Upper lobe of left lung (tissue), 6 donors: ENCODE measurements around the gene DISP3. TPM values are rescaled to one million over a fixed set of nuclear protein-coding genes. Genes with fewer than 3 reads are reported as not detected.

ENCODE experiments used
- ATAC-seq, 2 donors: fragments of 200-7000 bp; cut with Tn5 transposase; one replicate each; pipeline ENCODE4 v1.9.1; 2022; ENCODE audit warnings: mild to moderate bottlenecking in 2 of 2, moderate library complexity in 2 of 2; ENCODE audit not compliant: low FRiP score in 2 of 2
- DNase-seq, 2 donors: peaks; one replicate each; pipeline ENCODE4 v3.0.0-alpha.2; 2019 to 2020
- H3K27ac ChIP-seq, 4 donors: fragments of 200-600 bp; sonication (generic); one replicate each; pipeline ENCODE4 v1.5.1; 2016 to 2019
- H3K27me3 ChIP-seq, 4 donors: fragments of 200-600 bp; sonication (generic); one replicate each; pipeline ENCODE4 v1.5.1; 2017 to 2019
- H3K36me3 ChIP-seq, 4 donors: fragments of 200-600 bp; sonication (generic); one replicate each; pipeline ENCODE4 v1.5.1; 2016 to 2019
- H3K4me1 ChIP-seq, 4 donors: fragments of 200-600 bp; sonication (generic); one replicate each; pipeline ENCODE4 v1.5.1; 2018 to 2019
- H3K4me3 ChIP-seq, 4 donors: fragments of 200-600 bp; sonication (generic); one replicate each; pipeline ENCODE4 v1.5.1; 2017 to 2019; ENCODE audit warnings: mild to moderate bottlenecking in 2 of 4, moderate library complexity in 1 of 4
- H3K9me3 ChIP-seq, 4 donors: fragments of 200-600 bp; sonication (generic); one replicate each; pipeline ENCODE4 v1.5.1; 2018 to 2019
- EP300 ChIP-seq, 4 donors: sonication (generic); formaldehyde crosslinking; IDR thresholded peaks; one replicate each; pipeline ENCODE4 v1.5.1; 2017; ENCODE audit warnings: antibody characterized with exemption in 4 of 4, control low read depth in 2 of 4
- POLR2A ChIP-seq, 4 donors: fragments of 450-650 bp; IDR thresholded peaks; one replicate each; pipeline ENCODE4 v1.5.1; 2016 to 2017; ENCODE audit warnings: antibody characterized with exemption in 4 of 4, mild to moderate bottlenecking in 2 of 4
- POLR2AphosphoS5 ChIP-seq, 2 donors: sonication (generic); formaldehyde crosslinking; IDR thresholded peaks; one replicate each; pipeline ENCODE4 v1.5.1; 2017; ENCODE audit warnings: antibody characterized with exemption in 2 of 2
- WGBS, 2 donors: methylation state at CpG; one replicate each; pipeline ENCODE4 v1.1.5; 2017 to 2018; 5-methylcytosine and 5-hydroxymethylcytosine counted together
- total RNA-seq, 6 donors: library from RNA; depleted of rRNA in 4 of 6; stranded (reverse); fragments of >200 nt in 4 of 6; gene quantifications; one replicate each; pipeline versions ENCODE4 v1.1.0 to v1.2.1, GENCODE V29; 2016 to 2021
- TF ChIP-seq, protein P1 (sequence below), 6 experiments: fragments of 450-650 bp in 4 of 6; fragments of 200-600 bp in 2 of 6; sonication (generic) in 2 of 6; IDR thresholded peaks; one replicate each; pipeline ENCODE4 v1.5.1; 2016 to 2019; ENCODE audit warnings: antibody characterized with exemption in 6 of 6
- donor health status: DM: no; HTN: no; CAD: no; lungs with moderate emphysema.
- donor health status: DM: no; HTN: yes; CAD: no; lungs with severe emphysema.

The DISP3 gene
- total RNA-seq, 6 donors from 2014 or later = 0.07 to 0.79 (median 0.09) TPM; not detected in 3

DNA sequence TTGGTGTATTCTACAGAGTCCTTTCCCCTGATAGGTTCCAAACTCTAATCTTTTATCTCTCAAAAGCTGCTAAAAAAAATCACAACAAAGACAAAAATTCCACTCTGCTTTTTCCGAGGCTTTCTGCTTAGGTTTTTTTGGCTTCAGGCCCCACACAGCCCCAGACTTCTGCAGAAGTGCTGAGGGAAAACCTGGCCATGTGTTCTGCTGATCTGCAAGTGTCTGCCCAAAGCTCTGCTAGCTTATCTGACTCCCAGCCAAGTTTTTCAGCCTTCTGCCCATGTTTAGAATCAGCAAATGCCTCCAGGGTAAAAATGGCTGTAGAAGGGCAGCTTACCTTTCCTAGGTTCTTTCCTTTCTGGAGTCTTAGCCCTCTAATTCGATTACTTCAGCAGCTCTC is 28.4 kb downstream of the DISP3 start:
- ATAC-seq (no peak), DNase-seq (no peak)
- Histone ChIP-seq H3K9me3 (peaks cover 14 to 42% (median 29%) of the 10 kb centered on the region in 4 donors), H3K4me1 (no peaks in the 10 kb centered on the region), H3K27ac (no peak overlapping the region), H3K36me3 (no peaks in the 10 kb centered on the region), H3K27me3 (no peaks in the 10 kb centered on the region), H3K4me3 (no peak overlapping the region)
- TF ChIP-seq, protein P1, sequence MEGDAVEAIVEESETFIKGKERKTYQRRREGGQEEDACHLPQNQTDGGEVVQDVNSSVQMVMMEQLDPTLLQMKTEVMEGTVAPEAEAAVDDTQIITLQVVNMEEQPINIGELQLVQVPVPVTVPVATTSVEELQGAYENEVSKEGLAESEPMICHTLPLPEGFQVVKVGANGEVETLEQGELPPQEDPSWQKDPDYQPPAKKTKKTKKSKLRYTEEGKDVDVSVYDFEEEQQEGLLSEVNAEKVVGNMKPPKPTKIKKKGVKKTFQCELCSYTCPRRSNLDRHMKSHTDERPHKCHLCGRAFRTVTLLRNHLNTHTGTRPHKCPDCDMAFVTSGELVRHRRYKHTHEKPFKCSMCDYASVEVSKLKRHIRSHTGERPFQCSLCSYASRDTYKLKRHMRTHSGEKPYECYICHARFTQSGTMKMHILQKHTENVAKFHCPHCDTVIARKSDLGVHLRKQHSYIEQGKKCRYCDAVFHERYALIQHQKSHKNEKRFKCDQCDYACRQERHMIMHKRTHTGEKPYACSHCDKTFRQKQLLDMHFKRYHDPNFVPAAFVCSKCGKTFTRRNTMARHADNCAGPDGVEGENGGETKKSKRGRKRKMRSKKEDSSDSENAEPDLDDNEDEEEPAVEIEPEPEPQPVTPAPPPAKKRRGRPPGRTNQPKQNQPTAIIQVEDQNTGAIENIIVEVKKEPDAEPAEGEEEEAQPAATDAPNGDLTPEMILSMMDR (IDR thresholded peaks at IDR 0.05) = no peak
- TF ChIP-seq POLR2AphosphoS5 (IDR thresholded peaks at IDR 0.05) = no peak
- TF ChIP-seq EP300 (IDR thresholded peaks at IDR 0.05) = no peak
- TF ChIP-seq POLR2A (IDR thresholded peaks at IDR 0.05) = no peak
- WGBS, 2 donors = 71 to 75% methylated on average over 2 of the region's 2 CpGs

DNA sequence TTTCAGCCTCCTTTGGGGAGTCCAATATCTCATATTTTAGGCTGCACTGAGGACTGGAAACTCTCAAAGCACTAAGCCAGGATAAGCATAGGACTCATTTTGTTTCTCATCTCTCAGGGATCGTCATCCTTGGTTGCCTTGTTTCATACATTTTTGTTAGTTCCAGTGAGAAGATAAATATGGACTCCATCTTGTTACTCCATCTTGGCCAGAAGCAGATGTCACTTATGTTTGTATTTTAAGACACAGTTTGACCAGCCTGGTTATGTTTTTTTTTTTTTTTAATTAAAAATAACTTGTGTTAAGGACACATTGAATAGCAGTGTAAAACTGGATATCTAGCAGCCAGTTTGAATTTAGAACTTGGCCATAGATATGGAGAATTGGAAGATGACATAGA is 34.7 kb downstream of the DISP3 start:
- ATAC-seq (no peak), DNase-seq (no peak)
- Histone ChIP-seq H3K9me3 (peaks cover 0 to 4% (median 2%) of the 10 kb centered on the region in 4 donors), H3K27me3 (no peaks in the 10 kb centered on the region), H3K4me3 (no peak overlapping the region), H3K4me1 (no peaks in the 10 kb centered on the region), H3K36me3 (no peaks in the 10 kb centered on the region), H3K27ac (no peak overlapping the region)
- TF ChIP-seq, protein P1 (IDR thresholded peaks at IDR 0.05) = no peak
- TF ChIP-seq POLR2AphosphoS5 (IDR thresholded peaks at IDR 0.05) (no peak), EP300 (IDR thresholded peaks at IDR 0.05) (no peak), POLR2A (IDR thresholded peaks at IDR 0.05) (no peak)
- WGBS, 2 donors = 90 to 96% methylated on average over 1 of the region's 1 CpG

DNA sequence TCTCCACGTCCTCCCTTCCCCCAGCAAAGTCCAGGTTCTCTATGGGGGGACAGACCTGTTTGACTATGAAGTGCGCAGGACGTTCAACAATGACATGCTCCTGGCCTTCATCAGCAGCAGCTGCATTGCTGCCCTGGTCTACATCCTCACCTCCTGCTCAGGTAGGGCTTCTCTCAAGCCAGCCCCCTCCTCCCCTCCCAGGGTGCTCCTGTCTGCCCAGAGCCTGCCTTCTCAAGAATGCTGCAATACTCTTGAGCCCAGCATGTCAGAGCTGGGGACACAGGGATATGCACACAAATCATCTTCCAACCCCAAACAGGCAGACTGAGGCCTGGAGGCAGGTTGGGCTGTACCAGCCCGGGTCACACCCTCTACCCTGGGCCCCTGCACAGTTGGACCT is 35.4 kb downstream of the DISP3 start:
- Histone ChIP-seq H3K9me3 (peaks cover 0 to 4% (median 2%) of the 10 kb centered on the region in 4 donors), H3K36me3 (no peaks in the 10 kb centered on the region), H3K4me1 (no peaks in the 10 kb centered on the region), H3K27me3 (no peaks in the 10 kb centered on the region), H3K27ac (no peak overlapping the region), H3K4me3 (no peak overlapping the region)
- TF ChIP-seq, protein P1 (IDR thresholded peaks at IDR 0.05) = no peak
- TF ChIP-seq EP300 (IDR thresholded peaks at IDR 0.05) (no peak), POLR2A (IDR thresholded peaks at IDR 0.05) (no peak), POLR2AphosphoS5 (IDR thresholded peaks at IDR 0.05) (no peak)
- DNase-seq (peak in 1 of 2 donors; percentile 16), ATAC-seq (no peak)
- WGBS, 2 donors = 73 to 88% methylated on average over 4 of the region's 4 CpGs

DNA sequence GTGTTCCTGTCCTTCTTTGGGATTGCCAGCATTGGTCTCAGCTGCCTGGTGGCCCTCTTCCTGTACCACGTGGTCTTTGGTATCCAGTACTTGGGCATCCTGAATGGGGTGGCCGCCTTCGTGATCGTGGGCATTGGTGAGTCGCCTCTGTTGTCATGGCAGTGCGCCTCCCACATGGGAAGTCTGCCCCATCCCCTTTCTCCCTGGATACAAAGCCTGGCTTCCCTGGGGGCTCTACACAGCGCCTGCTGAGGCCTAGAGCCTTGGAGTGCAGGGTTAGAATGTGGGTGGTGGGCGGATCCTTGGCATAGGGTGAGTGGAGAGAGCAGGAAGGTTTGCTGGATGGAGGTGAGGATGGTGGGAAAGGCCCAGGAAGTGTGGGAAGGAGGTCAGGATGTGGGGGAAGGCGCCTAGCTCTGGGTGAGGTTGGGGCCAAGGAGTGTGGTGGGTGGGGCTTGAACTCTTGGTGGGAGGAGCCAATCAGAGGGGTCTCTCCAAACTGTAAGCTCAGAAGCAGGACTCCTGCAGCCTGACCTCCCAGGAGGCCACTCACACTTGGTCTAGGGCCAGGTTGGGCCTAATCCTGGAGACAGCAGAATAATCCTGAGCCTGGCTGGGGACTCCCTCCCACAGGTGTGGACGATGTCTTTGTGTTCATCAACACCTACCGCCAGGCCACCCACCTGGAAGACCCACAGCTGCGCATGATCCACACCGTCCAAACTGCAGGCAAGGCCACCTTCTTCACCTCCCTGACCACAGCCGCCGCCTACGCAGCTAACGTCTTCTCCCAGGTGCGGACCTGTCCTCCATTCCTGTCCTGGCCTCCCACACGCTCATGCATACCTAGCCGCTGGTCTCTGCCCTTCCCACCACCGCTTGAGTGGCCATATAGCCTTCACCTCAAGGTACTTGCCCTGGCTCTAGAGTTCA is 36.7 kb downstream of the DISP3 start:
- peaks cover 0 to 3% (median 0%) of the 10 kb centered on the region in 4 donors for H3K9me3 ChIP-seq
- no peak overlapping the region for H3K27ac ChIP-seq
- DNase-seq (peak in 1 of 2 donors; percentile 13), ATAC-seq (no peak)
- TF ChIP-seq EP300 (IDR thresholded peaks at IDR 0.05) (no peak), POLR2A (IDR thresholded peaks at IDR 0.05) (no peak), POLR2AphosphoS5 (IDR thresholded peaks at IDR 0.05) (no peak)
- TF ChIP-seq, protein P1 (IDR thresholded peaks at IDR 0.05) = no peak
- 90 to 95% methylated on average over 21 of the region's 21 CpGs for WGBS, 2 donors
- no peak overlapping the region for H3K4me3 ChIP-seq
- H3K36me3 ChIP-seq = no peaks in the 10 kb centered on the region
- H3K27me3 ChIP-seq = no peaks in the 10 kb centered on the region
- no peaks in the 10 kb centered on the region for H3K4me1 ChIP-seq
